GM18909 (cell line): ENCODE data around the gene CRYL1.

Experiments
- ATAC-seq: cut with Tn5 transposase; IDR thresholded peaks from one replicate; pipeline ENCODE4 v1.9.1; 2021; ENCODE audit warnings: mild to moderate bottlenecking; ENCODE audit not compliant: unreplicated experiment, poor library complexity

Gene CRYL1

GRCh38 chr13:20389696-20390525 lies 135.7 kb downstream of the CRYL1 start:
- ATAC-seq = no peak

GRCh38 chr13:20388184-20388583 lies 137.5 kb downstream of the CRYL1 start:
- no peak for ATAC-seq

- no peak for ATAC-seq
Measured at GRCh38 chr13:20387441-20387971, 138.2 kb downstream of the CRYL1 start.

GRCh38 chr13:20387006-20387405 lies 138.7 kb downstream of the CRYL1 start:
- no peak for ATAC-seq

- no peak for ATAC-seq
Measured at GRCh38 chr13:20383058-20383457, 142.6 kb downstream of the CRYL1 start.

- no peak for ATAC-seq
Measured at GRCh38 chr13:20381401-20381800, 144.3 kb downstream of the CRYL1 start.

- ATAC-seq = no peak
Measured at GRCh38 chr13:20378721-20379120, 146.9 kb downstream of the CRYL1 start.

GRCh38 chr13:20377720-20378119 lies 147.9 kb downstream of the CRYL1 start:
- no peak for ATAC-seq

GRCh38 chr13:20375871-20376270 lies 149.8 kb downstream of the CRYL1 start:
- ATAC-seq = no peak

GRCh38 chr13:20373861-20374260 lies 151.8 kb downstream of the CRYL1 start:
- no peak for ATAC-seq

- ATAC-seq = no peak
Measured at GRCh38 chr13:20371825-20372224, 153.8 kb downstream of the CRYL1 start.

- no peak for ATAC-seq
Measured at GRCh38 chr13:20370815-20371421, 154.7 kb downstream of the CRYL1 start.

- ATAC-seq = no peak
Measured at GRCh38 chr13:20369886-20370361, 155.7 kb downstream of the CRYL1 start.

- ATAC-seq = no peak
Measured at GRCh38 chr13:20366056-20366455, 159.6 kb downstream of the CRYL1 start.

- no peak for ATAC-seq
Measured at GRCh38 chr13:20363603-20364002, 162.1 kb downstream of the CRYL1 start.

- ATAC-seq = no peak
Measured at GRCh38 chr13:20363172-20363571, 162.5 kb downstream of the CRYL1 start.

- no peak for ATAC-seq
Measured at GRCh38 chr13:20362484-20363041, 163.1 kb downstream of the CRYL1 start.

GRCh38 chr13:20360835-20361412 lies 164.7 kb downstream of the CRYL1 start:
- ATAC-seq = no peak

- ATAC-seq = no peak
Measured at GRCh38 chr13:20360041-20360491, 165.6 kb downstream of the CRYL1 start.

- ATAC-seq = no peak
Measured at GRCh38 chr13:20359335-20359734, 166.3 kb downstream of the CRYL1 start.

GRCh38 chr13:20358022-20358421 lies 167.6 kb downstream of the CRYL1 start:
- no peak for ATAC-seq
